Measurements from ENCODE around the gene FAHD2A.

Gene FAHD2A

DNA sequence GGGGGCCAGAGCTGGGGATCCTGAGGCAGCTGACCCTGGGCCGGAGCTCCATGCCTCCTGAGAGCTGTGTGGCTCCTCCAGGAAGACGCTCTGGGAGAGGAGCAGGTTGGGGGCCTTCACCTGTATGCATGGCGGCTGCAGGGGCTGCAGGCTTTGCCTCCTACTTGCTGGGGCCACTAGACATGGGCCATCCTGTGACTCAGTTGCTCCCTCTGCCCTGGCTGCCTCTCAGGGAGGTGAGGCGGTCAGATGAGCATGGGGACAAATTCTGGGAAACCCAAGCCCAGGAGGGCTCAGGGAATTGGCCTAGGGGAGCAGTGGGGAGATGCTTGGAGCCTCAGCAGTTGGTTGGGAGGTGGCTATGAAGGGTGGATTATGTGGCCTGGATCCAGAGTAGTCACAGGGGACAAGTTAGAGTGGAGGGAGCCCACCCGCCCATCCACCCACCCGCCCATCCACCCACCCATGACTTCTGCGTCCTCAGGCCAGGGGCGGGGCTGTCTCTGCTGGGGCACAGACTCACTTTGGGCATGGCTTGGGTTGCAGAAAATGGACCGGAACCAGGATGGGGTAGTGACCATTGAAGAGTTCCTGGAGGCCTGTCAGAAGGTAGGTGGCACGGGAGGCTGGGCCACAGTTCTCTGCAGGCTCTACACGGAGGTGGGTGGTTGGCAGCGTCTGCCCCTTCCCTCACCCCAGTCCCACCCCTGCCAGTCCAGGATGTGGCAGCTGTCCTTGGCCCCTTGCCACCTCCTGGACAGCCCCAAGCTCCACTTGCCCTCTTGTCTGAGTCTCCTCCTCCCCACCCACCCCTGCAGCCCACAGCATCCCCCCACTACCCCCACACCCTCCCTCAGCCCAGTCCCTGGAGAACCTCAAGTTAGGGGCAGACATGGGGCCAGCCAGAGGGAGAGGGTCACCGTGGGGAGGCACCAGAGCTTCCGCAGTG, 19.5 kb upstream of the FAHD2A start:
- H3K27me3 Mint-ChIP-seq: peaks cover 14% of the 10 kb centered on the region
- DNase-seq: no peak
- H3K4me3 Mint-ChIP-seq: no peak overlapping the region
- no peaks in the 10 kb centered on the region for H3K4me1 Mint-ChIP-seq
- no peak overlapping the region for H3K27ac Mint-ChIP-seq
- H3K9me3 Mint-ChIP-seq: no peaks in the 10 kb centered on the region
- peak; percentile 14 for ATAC-seq

DNA sequence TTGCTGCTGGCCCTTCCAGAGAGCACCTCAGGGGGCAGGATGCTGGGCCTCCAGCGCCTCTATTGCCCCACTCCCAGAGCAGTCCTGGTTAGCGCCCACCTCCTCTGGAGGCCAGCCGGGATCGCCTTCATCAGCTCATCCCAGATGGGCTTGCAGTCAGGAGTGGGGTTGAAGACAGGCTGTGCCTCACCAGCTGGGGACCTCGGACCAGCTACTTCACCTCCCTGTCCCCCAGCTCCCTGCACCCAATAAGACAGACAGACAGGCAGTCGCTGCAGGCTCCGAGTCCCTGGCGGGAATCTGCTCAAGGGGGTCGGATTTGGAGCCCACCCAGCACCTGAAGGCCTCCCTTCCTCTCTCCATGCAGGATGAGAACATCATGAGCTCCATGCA, 18.9 kb upstream of the FAHD2A start:
- Mint-ChIP-seq H3K9me3 (no peaks in the 10 kb centered on the region), H3K4me1 (no peaks in the 10 kb centered on the region), H3K4me3 (no peak overlapping the region), H3K27ac (no peak overlapping the region), H3K27me3 (peaks cover 20% of the 10 kb centered on the region)
- DNase-seq (no peak), ATAC-seq (no peak)

DNA sequence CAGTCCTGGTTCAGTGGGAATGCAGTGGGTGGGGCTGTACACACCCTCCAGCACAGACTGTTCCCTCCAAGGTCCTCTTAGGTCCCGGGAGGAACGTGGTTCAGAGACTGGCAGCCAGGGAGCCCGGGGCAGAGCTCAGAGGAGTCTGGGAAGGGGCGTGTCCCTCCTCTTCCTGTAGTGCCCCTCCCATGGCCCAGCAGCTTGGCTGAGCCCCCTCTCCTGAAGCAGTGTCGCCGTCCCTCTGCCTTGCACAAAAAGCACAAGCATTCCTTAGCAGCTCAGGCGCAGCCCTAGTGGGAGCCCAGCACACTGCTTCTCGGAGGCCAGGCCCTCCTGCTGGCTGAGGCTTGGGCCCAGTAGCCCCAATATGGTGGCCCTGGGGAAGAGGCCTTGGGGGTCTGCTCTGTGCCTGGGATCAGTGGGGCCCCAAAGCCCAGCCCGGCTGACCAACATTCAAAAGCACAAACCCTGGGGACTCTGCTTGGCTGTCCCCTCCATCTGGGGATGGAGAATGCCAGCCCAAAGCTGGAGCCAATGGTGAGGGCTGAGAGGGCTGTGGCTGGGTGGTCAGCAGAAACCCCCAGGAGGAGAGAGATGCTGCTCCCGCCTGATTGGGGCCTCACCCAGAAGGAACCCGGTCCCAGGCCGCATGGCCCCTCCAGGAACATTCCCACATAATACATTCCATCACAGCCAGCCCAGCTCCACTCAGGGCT, 17.5 kb upstream of the FAHD2A start:
- H3K27ac Mint-ChIP-seq: no peak overlapping the region
- H3K9me3 Mint-ChIP-seq: no peaks in the 10 kb centered on the region
- H3K4me1 Mint-ChIP-seq: no peaks in the 10 kb centered on the region
- no peak for ATAC-seq
- H3K27me3 Mint-ChIP-seq: peaks cover 27% of the 10 kb centered on the region
- no peak for DNase-seq
- H3K4me3 Mint-ChIP-seq: no peak overlapping the region

DNA sequence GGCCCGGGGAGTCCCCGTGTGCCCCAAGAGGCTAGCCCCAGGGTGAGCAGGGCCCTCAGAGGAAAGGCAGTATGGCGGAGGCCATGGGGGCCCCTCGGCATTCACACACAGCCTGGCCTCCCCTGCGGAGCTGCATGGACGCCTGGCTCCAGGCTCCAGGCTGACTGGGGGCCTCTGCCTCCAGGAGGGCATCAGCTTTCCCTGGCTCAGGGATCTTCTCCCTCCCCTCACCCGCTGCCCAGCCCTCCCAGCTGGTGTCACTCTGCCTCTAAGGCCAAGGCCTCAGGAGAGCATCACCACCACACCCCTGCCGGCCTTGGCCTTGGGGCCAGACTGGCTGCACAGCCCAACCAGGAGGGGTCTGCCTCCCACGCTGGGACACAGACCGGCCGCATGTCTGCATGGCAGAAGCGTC, 16.9 kb upstream of the FAHD2A start:
- Mint-ChIP-seq H3K27me3 (peaks cover 27% of the 10 kb centered on the region), H3K4me1 (no peaks in the 10 kb centered on the region), H3K4me3 (no peak overlapping the region), H3K27ac (no peak overlapping the region), H3K9me3 (no peaks in the 10 kb centered on the region)
- DNase-seq: no peak
- ATAC-seq: no peak

DNA sequence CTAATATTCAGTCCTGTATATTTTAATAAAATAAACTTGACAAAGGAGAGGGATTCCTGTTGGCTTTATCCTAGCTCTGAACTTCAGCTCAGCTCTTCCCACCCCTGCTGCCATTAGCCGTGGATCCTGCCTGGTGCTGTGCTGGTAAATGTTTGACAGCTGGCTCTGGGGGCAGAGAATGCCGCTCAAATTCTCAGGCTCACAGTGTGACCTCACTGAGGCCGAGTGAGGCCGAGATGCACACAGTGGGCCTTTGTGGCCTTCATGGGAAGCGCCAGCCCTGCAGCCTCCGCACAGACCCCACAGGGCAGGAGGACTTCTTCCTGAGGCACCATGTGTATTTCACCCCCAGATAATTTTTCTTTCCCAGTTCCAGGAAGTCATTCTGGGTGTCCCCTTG, 16.5 kb upstream of the FAHD2A start:
- Mint-ChIP-seq H3K27me3 (peaks cover 27% of the 10 kb centered on the region), H3K4me1 (no peaks in the 10 kb centered on the region)
- ATAC-seq: no peak

DNA sequence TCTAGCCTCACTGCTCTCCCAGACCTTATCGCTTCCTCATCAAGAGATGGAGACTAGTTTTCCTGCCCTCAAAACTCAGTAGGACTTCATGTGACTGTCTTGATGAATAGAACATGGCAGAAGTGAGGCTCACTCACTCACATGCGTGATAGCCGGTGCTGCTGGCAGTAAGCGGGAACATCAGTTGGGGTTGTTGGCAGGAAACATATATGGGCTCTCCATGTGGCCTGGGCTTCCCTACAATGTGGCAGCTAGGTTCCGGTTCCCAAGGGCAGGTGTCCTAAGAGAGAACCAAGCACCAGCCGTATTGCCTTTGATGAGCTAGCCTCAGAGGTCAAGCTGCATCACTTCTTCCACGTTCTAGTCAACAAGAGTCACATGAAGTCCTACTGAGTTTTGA, 15.2 kb upstream of the FAHD2A start:
- no peak for ATAC-seq

More for the DNA sequence above, 16.5 kb upstream of the FAHD2A start:
- no peak for DNase-seq
- no peak overlapping the region for H3K4me3 Mint-ChIP-seq
- no peaks in the 10 kb centered on the region for H3K9me3 Mint-ChIP-seq
- peak overlapping the region in 1 of 2 donors; percentile 71 for H3K27ac Mint-ChIP-seq

DNA sequence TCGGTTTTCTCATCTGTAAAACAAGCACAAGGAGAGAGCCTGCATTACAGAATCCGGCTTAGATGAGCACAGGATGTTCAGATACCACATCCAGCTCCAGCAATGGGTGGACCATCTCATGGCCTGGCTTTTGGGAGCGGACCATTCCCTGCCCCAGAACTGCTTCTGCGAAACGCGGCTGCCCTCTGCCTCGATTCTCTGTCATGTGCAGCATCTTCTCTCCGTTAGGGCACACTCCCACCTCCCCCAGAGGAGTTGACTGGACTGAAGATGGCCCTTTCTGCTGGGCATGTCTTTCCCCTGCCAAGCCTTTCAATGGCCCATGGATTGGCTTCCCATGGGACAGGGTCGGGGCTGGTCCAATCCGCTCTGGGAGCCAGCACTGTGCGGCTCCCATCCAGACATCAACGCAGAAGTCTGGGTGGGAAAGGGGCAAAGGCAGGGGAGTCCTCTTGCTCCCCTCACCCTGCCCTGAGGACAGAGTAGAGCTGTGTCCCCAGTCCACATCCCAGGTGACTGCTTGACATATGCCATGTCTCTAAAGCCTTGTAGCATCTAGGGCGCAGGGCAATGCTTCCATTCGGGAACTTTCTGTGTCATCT, 14.3 kb upstream of the FAHD2A start:
- ATAC-seq (no peak), DNase-seq (no peak)
- no peaks in the 10 kb centered on the region for H3K4me1 Mint-ChIP-seq
- H3K9me3 Mint-ChIP-seq: no peaks in the 10 kb centered on the region
- peaks cover 27% of the 10 kb centered on the region for H3K27me3 Mint-ChIP-seq
- no peak overlapping the region for H3K27ac Mint-ChIP-seq
- H3K4me3 Mint-ChIP-seq: no peak overlapping the region

More for the DNA sequence above, 15.2 kb upstream of the FAHD2A start:
- peaks cover 27% of the 10 kb centered on the region for H3K27me3 Mint-ChIP-seq
- no peaks in the 10 kb centered on the region for H3K4me1 Mint-ChIP-seq
- H3K27ac Mint-ChIP-seq: no peak overlapping the region
- DNase-seq: no peak
- H3K9me3 Mint-ChIP-seq: no peaks in the 10 kb centered on the region
- H3K4me3 Mint-ChIP-seq: no peak overlapping the region

DNA sequence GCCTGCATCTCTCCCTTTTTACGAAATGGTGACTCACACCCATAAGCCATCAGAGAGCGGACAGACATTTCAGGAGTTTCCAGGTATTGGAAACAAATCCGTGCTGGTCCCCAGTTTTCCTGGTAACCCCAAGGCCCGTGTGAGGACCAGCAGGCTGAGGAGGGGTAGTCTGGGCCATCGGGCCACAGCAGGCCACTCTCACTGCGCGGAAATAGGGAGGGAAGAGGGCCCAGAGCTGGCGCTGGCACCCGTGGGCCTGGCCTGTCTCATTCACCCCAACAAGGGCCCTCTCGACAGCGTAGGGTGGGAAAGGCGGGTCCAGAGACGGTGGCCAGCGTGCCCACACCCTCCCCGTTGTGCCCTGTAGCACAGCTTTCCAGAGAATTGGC, 13.7 kb upstream of the FAHD2A start:
- no peaks in the 10 kb centered on the region for H3K4me1 Mint-ChIP-seq
- no peaks in the 10 kb centered on the region for H3K9me3 Mint-ChIP-seq
- DNase-seq (no peak), ATAC-seq (peak; percentile 26)
- peak overlapping the region in 1 of 2 donors; percentile 37 for H3K27ac Mint-ChIP-seq
- peaks cover 27% of the 10 kb centered on the region for H3K27me3 Mint-ChIP-seq
- H3K4me3 Mint-ChIP-seq: no peak overlapping the region

DNA sequence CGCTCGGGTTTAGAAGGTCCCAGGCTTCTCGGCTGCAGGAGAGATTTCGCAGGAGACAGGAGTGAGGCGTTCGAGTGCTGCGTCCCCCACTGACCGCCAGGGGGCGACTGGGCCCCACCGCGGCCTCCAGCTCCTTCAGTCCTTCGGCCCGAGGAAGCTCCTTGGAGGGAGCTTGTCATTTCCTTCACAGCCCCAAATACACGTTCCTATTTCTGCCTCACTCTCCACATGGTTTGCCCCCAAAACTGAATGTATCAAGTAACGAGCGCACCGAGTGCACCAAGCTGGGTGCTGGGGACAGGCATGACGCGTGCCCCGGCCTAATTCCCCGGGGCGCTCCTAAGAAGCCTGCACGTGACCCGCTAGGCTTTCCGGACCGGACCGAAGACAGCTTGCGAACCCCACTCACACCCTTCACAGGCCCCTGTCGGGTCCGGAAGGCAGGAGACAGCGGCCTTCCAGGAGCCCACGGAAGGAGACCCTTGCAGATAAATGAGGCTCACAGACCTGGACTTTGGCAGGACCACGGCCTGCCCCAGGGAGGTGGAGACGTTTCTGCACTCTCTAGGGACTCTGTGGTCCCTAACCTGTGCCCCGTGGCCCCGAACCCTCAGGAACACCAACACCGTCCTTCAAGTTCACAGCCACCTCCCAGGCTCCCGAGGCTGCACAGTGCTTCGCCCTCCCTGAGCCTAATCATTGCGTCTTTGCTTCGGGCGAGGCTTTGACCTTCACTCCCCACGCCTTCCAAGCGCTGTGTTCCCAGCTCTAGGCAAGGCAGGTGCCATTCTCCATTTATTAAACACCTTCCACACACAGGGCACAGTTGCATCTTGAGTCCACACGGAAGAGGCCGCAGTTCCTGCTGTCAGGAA, 13.0 kb upstream of the FAHD2A start:
- H3K9me3 Mint-ChIP-seq: no peaks in the 10 kb centered on the region
- H3K4me1 Mint-ChIP-seq: no peaks in the 10 kb centered on the region
- H3K27me3 Mint-ChIP-seq: peaks cover 22% of the 10 kb centered on the region
- ATAC-seq (peak; percentile 75), DNase-seq (peak; percentile 61 to 63)
- no peak overlapping the region for H3K4me3 Mint-ChIP-seq
- H3K27ac Mint-ChIP-seq: no peak overlapping the region

DNA sequence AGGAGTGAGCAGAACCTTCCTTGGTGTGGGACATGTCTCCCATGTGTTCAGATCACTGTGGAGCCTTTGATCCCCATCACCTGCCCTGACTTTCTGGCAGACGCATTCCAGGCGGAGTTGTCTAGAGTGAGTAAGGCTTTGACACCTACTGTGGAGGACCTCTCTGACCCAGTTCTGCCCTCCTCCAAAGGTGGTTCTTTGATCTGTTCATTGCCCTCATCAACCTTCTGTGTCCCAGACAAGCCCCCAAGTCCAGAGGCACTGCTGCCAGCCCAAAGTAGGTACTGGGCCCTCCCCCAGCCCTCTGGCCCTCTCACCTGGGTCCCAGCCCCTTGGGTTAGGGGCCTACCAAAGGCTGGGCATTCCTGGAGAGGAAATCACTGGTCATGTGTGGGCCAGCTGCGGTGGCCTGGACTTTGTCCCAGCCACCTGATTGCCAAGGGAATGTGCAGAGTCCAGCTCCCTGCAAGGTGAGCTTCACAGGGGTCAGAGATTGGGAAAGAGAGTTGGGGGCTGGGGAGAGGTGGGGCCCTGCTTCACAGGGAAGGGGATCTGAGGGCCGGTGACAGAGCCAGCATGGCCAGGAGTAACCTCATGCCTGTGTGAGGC, 12.1 kb upstream of the FAHD2A start:
- ATAC-seq (no peak), DNase-seq (no peak)
- Mint-ChIP-seq H3K4me1 (no peaks in the 10 kb centered on the region), H3K27ac (no peak overlapping the region), H3K9me3 (no peaks in the 10 kb centered on the region), H3K27me3 (peaks cover 14% of the 10 kb centered on the region), H3K4me3 (no peak overlapping the region)

DNA sequence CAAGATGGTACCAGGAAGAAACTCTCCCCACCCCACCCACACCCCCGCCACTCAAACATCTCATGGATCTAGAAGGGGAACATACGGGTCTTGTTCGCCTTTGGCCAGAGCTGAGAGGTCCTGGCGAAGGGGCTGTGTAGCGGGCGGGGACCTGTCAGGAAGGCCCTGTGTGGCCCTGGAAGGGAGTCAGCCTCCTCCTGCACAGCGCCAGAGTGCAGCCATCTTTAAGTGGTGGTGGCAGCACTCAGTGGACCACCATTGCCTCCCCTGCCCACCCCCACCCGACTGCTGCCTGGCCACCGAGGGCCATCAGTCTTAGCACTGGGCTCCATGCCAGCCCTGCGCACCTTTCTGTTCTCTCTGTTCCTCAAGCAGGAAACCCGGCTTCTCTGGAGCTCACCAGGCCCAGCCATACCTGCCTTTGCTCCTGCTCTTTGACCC, 11.6 kb upstream of the FAHD2A start:
- Mint-ChIP-seq H3K9me3 (no peaks in the 10 kb centered on the region), H3K4me1 (no peaks in the 10 kb centered on the region), H3K27me3 (peaks cover 14% of the 10 kb centered on the region), H3K27ac (no peak overlapping the region), H3K4me3 (no peak overlapping the region)
- ATAC-seq (no peak), DNase-seq (no peak)

DNA sequence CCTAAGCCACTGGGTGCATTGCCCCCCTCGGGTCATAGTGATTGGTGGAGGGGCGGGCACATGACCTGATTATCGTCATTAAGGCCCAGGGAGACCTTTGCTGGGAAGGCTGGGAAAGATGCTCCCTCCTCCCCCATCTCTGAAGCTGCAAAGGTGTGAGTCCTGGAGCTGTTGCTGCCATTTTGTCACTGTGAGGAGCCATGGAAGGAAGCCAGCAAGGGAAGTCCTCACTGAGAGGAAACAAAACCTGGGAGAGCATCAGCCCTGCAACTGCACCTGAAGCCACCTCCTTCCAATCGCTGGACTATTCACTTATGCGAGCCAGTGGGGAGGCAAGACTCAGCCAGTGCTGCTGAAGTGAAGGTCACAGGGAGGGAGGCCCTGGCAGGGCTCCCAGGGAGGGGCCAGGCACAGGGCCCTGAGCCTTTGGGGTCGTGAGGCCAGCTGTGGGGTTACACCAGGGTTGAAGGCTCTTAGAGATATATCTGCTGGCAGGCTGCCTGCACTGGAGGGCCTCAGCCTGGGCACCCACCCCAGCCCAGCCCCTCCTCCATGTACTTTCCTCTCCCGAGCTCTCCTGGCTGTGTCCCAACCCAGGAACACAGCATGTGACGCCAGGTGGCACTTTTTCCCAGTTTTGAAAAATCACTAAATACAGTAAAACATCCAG, 10.7 kb upstream of the FAHD2A start:
- Mint-ChIP-seq H3K9me3 (no peaks in the 10 kb centered on the region), H3K4me3 (no peak overlapping the region), H3K4me1 (no peaks in the 10 kb centered on the region), H3K27ac (peak overlapping the region in 1 of 2 donors; percentile 55), H3K27me3 (peaks cover 14% of the 10 kb centered on the region)
- ATAC-seq (no peak), DNase-seq (no peak)

DNA sequence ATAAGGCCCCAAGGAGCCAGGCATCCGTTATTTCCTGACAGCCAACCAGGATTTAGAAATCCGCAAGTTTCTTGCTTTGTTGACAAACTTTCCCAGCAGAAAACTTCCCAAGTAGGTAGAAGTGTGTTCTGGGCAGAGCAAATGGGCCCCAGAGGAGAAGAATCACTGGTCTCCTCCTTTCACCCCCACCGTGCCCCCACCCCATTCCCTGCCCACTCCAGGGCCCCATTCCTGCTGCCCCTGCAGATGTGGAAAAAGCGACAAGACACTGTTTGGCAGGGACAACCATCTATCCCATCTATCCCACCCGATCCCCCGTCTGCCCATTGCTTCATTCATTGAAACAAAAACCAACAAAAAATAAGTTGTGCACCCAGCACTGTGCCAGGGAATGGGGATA, 10.2 kb upstream of the FAHD2A start:
- Mint-ChIP-seq H3K27me3 (peaks cover 14% of the 10 kb centered on the region), H3K9me3 (no peaks in the 10 kb centered on the region), H3K27ac (no peak overlapping the region), H3K4me3 (no peak overlapping the region), H3K4me1 (no peaks in the 10 kb centered on the region)
- ATAC-seq (no peak), DNase-seq (no peak)

DNA sequence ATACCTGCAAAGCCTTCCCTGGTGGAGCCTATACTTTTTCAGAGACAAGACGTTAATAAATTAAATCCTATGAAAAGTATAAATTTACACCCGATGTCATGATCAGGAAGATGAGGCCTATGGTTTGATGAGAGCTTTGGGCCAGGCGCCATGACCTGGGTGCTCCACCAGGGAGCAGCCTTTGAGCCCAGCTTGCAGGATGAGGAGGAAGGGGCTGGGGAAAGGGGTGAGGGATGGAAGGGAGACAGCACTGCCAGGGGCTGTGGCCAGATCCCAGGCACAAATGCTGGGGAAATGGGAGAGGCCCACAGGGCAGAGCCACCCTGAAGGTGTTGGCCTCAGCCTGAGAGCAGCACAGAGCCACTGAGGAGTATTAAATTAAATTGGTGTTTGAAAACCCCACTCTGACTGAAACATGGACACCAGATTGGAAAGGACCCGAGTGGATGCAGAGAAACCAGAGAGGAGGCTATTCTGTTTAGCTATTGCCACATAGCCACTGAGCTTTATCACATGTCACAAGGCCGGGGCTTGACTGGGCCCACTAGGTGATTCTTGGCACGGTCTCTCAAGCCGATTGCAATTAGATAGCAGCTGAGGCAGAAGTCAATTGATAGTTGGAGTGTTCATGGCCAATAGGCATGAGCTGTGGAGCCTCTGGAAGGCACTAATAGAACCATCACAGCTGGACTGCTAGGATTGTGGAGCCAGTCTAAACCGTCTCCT, 9.6 kb upstream of the FAHD2A start:
- ATAC-seq (no peak), DNase-seq (no peak)
- no peak overlapping the region for H3K4me3 Mint-ChIP-seq
- no peaks in the 10 kb centered on the region for H3K4me1 Mint-ChIP-seq
- no peaks in the 10 kb centered on the region for H3K9me3 Mint-ChIP-seq
- peak overlapping the region in 1 of 2 donors; percentile 82 for H3K27ac Mint-ChIP-seq
- H3K27me3 Mint-ChIP-seq: peaks cover 14% of the 10 kb centered on the region

All from stimulated activated naive CD8-positive, alpha-beta T cell treated with anti-CD3 and anti-CD28 coated beads, Interleukin-15, amount 100 ng/mL, for 72 hours (primary cell).